Urothelium cell line (cell line): ENCODE results near the gene SPP1.

ENCODE experiments used
- DNase-seq: peaks from one replicate; pipeline ENCODE4 v3.0.0; 2011; ENCODE audit warnings: low spot score, mixed read lengths
- FAIRE-seq: peaks from 2 replicates; lab custom pipeline; 2011; peaks lifted over from hg19 to GRCh38; lab: Jason Lieb, UNC

Gene SPP1

GRCh38 chr4:87950936-87951511 is 24.5 kb upstream of the SPP1 start:
- no peak for FAIRE-seq

GRCh38 chr4:87953826-87954225 is 21.7 kb upstream of the SPP1 start:
- DNase-seq, result no peak
- no peak for FAIRE-seq

More at GRCh38 chr4:87950936-87951511, 24.5 kb upstream of the SPP1 start:
- DNase-seq, result no peak

GRCh38 chr4:87956501-87956900 is 19.0 kb upstream of the SPP1 start:
- FAIRE-seq (no peak), DNase-seq (no peak)

GRCh38 chr4:87957061-87957460 is 18.5 kb upstream of the SPP1 start:
- FAIRE-seq (no peak), DNase-seq (no peak)

- DNase-seq, result no peak
- peak; percentile 35 for FAIRE-seq
Observed at GRCh38 chr4:87961993-87962392, 13.5 kb upstream of the SPP1 start.

- no peak for FAIRE-seq
Observed at GRCh38 chr4:87962398-87963146, 12.9 kb upstream of the SPP1 start.

GRCh38 chr4:87965501-87965975 is 10.0 kb upstream of the SPP1 start:
- DNase-seq, result no peak
- FAIRE-seq, result no peak

More at GRCh38 chr4:87962398-87963146, 12.9 kb upstream of the SPP1 start:
- DNase-seq, result no peak

- no peak for DNase-seq
- FAIRE-seq, result no peak
Observed at GRCh38 chr4:87966095-87966496, 9.4 kb upstream of the SPP1 start.

- FAIRE-seq, result peak; percentile 53
- DNase-seq, result no peak
Observed at GRCh38 chr4:87967193-87967592, 8.3 kb upstream of the SPP1 start.

GRCh38 chr4:87970121-87970520 is 5.4 kb upstream of the SPP1 start:
- no peak for FAIRE-seq
- DNase-seq, result no peak

GRCh38 chr4:87971866-87972265 is 3.6 kb upstream of the SPP1 start:
- no peak for FAIRE-seq
- DNase-seq, result no peak

- DNase-seq (peak; percentile 54), FAIRE-seq (no peak)
Observed at GRCh38 chr4:87973283-87974169, 2.0 kb upstream of the SPP1 start.

GRCh38 chr4:87974856-87975462 is 555 bp upstream of the SPP1 start:
- FAIRE-seq (no peak), DNase-seq (peak; percentile 12)

GRCh38 chr4:87977521-87978278 is 2.2 kb downstream of the SPP1 start:
- no peak for FAIRE-seq
- no peak for DNase-seq

- DNase-seq (no peak), FAIRE-seq (no peak)
Observed at GRCh38 chr4:87978681-87979080, 3.2 kb downstream of the SPP1 start.

GRCh38 chr4:87979810-87980209 is 4.3 kb downstream of the SPP1 start:
- DNase-seq, result no peak
- FAIRE-seq, result no peak

GRCh38 chr4:87981486-87981885 is 6.0 kb downstream of the SPP1 start:
- no peak for FAIRE-seq
- no peak for DNase-seq

GRCh38 chr4:87982036-87982435 is 6.5 kb downstream of the SPP1 start:
- no peak for DNase-seq
- FAIRE-seq, result no peak

- peak; percentile 40 for FAIRE-seq
- DNase-seq, result no peak
Observed at GRCh38 chr4:87982446-87983010, 7.0 kb downstream of the SPP1 start.

- DNase-seq (no peak), FAIRE-seq (no peak)
Observed at GRCh38 chr4:87983996-87984395, 8.5 kb downstream of the SPP1 start.
